Neutrophil (primary cell): ENCODE measurements around the gene NOS3.
"Not testable (repeated sequence)": the region's sequence is repeated elsewhere in the genome, so short reads cannot be mapped to it uniquely, and the experiment has no call there.

Experiments
- H3K27ac ChIP-seq: fragments of 200-600 bp; sonication (generic); 2 replicates; pipeline ENCODE4 v1.5.1; 2016; ENCODE audit warnings: mild to moderate bottlenecking, moderate library complexity
- H3K27me3 ChIP-seq: fragments of 200-600 bp; sonication (generic); 2 replicates; pipeline ENCODE4 v1.6.0; 2016; ENCODE audit warnings: mild to moderate bottlenecking
- H3K36me3 ChIP-seq: fragments of 200-600 bp; sonication (generic); 2 replicates; pipeline ENCODE4 v1.5.1; 2017
- H3K4me1 ChIP-seq, 2 experiments: fragments of 200-600 bp in 1 of 2; sonication (generic) in 1 of 2; 1 replicate in 1 of 2; 2 replicates in 1 of 2; pipeline versions ENCODE4 v1.5.1 to v1.6.1; 2013 to 2016; ENCODE audit warnings: low read depth in 1 of 2, low read length in 1 of 2, mild to moderate bottlenecking in 1 of 2, moderate library complexity in 1 of 2; ENCODE audit not compliant: control insufficient read depth in 1 of 2, insufficient read depth in 1 of 2
- H3K4me3 ChIP-seq, 2 experiments: fragments of 200-600 bp in 1 of 2; sonication (generic) in 1 of 2; 1 replicate in 1 of 2; 2 replicates in 1 of 2; pipeline ENCODE4 v1.5.1; 2013 to 2016; ENCODE audit warnings: low read depth in 1 of 2, low read length in 1 of 2, mild to moderate bottlenecking in 1 of 2, moderate library complexity in 1 of 2
- H3K9me3 ChIP-seq: fragments of 200-600 bp; sonication (generic); 2 replicates; pipeline ENCODE4 v1.5.1; 2016
- CTCF ChIP-seq: fragments of 200-600 bp; sonication (generic); IDR thresholded peaks from 2 replicates; pipeline ENCODE4 v1.5.1; 2016; ENCODE audit warnings: antibody characterized with exemption

NOS3 gene

GRCh38 chr7:151010307-151011096 lies 19.7 kb downstream of the NOS3 start:
- Histone ChIP-seq H3K27ac (no peak overlapping the region), H3K4me3 (no peak overlapping the region), H3K9me3 (no peaks in the 10 kb centered on the region), H3K27me3 (peaks cover 93% of the 10 kb centered on the region), H3K4me1 (peaks cover 17 to 19% of the 10 kb centered on the region in 2 experiments), H3K36me3 (no peaks in the 10 kb centered on the region)
- TF ChIP-seq CTCF: no peak

DNA sequence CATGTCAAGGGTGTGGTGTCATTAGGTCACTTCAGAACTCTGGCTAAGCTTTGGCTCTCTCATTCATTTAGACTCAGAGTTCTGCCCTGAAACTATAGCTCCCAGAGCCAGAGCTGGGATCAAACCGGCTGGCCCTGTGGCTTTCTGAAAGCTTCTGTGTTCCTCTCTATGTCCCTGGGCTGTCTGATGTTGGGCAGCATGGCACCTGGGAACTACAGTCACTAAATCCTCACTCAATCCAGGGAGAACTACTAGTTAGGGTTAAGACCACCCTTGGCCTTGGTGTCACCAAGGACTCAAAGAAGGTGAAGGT lies 20.2 kb downstream of the NOS3 start:
- Histone ChIP-seq H3K4me3 (no peak overlapping the region), H3K27ac (no peak overlapping the region), H3K36me3 (no peaks in the 10 kb centered on the region), H3K27me3 (peaks cover 97% of the 10 kb centered on the region), H3K4me1 (peaks cover 17 to 19% of the 10 kb centered on the region in 2 experiments), H3K9me3 (no peaks in the 10 kb centered on the region)
- no peak for TF ChIP-seq CTCF

DNA sequence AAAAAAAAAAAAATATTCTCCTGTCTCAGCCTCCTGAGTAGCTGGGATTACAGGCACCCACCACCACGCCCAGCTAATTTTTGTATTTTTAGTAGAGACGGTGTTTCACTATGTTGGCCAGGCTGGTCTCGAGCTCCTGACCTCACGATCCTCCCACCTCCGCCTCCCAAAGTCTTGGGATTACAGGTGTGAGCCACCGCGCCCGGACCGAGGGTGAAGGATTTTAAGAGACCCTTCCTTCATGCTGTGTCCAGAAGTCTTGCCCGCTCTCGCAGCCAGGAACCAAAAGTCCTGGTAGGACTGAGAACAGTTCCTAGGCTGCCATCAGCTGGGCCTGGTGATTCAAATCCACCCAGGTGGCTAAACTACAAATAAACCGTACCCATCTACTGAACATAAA lies 20.8 kb downstream of the NOS3 start:
- not testable (repeated sequence) for H3K9me3 ChIP-seq, H3K4me3 ChIP-seq, H3K36me3 ChIP-seq, H3K27ac ChIP-seq
- Histone ChIP-seq H3K27me3 (peaks cover 98% of the 10 kb centered on the region), H3K4me1 (peaks cover 17 to 19% of the 10 kb centered on the region in 2 experiments)

GRCh38 chr7:151012031-151012692 lies 21.3 kb downstream of the NOS3 start:
- Histone ChIP-seq H3K4me1 (peaks cover 17 to 19% of the 10 kb centered on the region in 2 experiments), H3K4me3 (no peak overlapping the region), H3K27me3 (peaks cover 100% of the 10 kb centered on the region), H3K27ac (no peak overlapping the region), H3K36me3 (no peaks in the 10 kb centered on the region), H3K9me3 (no peaks in the 10 kb centered on the region)
- TF ChIP-seq CTCF: no peak

DNA sequence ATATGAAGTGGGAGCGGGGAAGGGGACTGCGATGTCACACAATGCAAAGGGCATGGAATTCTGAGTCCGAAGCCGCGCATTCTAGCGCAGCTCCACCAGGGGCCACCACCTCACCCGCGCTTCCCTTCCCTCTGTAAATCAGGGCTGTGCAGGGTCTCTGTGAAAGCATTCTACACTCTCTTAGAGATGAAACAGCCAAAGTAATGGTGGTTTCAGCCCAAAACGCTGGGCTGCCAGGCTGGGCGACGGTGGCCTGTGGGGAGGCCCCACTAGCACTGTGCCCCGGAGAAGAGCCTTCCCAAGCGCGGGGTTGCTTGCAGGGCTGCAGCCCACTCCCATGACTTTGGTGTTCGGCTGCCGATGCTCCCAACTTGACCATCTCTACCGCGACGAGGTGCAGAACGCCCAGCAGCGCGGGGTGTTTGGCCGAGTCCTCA lies 22.1 kb downstream of the NOS3 start:
- H3K36me3 ChIP-seq: no peaks in the 10 kb centered on the region
- peak overlapping the region in 1 of 2 experiments; percentile 56 for H3K4me3 ChIP-seq
- H3K27ac ChIP-seq: no peak overlapping the region
- peaks cover 18 to 21% of the 10 kb centered on the region in 2 experiments for H3K4me1 ChIP-seq
- TF ChIP-seq CTCF: no peak
- no peaks in the 10 kb centered on the region for H3K9me3 ChIP-seq
- peaks cover 100% of the 10 kb centered on the region for H3K27me3 ChIP-seq

DNA sequence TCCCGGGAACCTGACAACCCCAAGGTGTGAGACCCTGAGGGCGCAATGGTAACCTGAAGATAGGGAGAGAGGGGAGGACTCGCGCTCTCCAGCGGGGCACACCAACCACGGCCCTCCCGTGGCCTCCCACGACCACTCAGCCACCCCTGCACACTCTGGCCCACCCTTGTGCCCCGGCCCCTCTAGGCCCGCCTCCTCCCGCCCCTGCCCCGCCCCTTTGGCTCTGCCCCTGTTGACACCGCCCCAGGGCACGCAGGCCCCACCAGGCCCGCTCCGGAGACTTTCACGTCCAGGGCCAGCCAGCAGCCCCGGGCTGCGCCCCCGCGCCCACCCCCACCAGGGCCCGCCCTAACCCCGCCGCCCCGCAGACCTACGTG lies 22.5 kb downstream of the NOS3 start:
- no peak for TF ChIP-seq CTCF
- Histone ChIP-seq H3K4me1 (peaks cover 20 to 22% of the 10 kb centered on the region in 2 experiments), H3K9me3 (no peaks in the 10 kb centered on the region), H3K36me3 (no peaks in the 10 kb centered on the region), H3K4me3 (peak overlapping the region; percentile 56 to 57), H3K27ac (no peak overlapping the region), H3K27me3 (peaks cover 100% of the 10 kb centered on the region)
